Epidermal melanocyte (primary cell): ENCODE data around the gene SAG.

Source experiments
- DNase-seq: peaks from one replicate; pipeline ENCODE4 v3.0.0; 2011; ENCODE audit warnings: low spot score; ENCODE audit not compliant: insufficient read length

SAG gene

DNA sequence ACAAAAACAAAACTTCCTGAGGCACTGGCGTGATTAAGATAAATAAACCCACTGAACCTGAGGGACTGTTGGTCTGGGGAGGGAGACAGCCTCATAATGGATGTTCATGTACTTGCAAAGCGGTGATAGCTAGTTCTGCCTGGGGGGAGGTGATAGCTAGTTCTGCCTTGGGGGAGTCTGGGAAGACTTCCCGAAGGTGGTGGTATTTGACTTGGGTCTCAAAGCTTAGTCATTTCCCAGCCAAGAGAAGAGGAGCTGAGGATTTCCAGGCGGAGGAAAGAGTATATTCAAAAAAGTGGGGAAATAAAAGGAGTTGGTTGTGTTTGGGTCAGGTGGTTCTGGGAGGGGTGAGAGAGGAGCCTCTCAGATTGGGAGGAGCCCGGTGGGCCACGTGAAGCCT lies 71.4 kb downstream of the SAG start:
- no peak for DNase-seq

DNA sequence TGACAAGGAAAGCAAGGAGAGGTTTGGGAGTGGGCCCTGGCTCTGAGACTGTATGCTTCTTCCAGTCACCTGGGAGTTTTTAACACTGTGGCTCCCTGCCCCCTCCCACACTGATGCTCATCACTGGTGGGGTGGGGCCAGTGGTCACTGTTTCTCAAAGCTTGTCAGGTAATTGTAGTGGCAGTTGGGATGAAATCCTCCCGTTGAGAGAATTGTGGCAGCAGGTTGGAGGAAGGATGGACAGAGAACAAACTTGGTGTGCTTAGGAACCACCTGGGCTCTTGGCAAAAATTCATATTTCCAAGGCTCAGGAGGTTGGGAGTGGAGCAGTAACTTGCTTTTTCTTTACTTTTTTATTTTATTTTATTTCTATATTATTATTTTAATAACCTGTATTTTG lies 71.8 kb downstream of the SAG start:
- no peak for DNase-seq

DNA sequence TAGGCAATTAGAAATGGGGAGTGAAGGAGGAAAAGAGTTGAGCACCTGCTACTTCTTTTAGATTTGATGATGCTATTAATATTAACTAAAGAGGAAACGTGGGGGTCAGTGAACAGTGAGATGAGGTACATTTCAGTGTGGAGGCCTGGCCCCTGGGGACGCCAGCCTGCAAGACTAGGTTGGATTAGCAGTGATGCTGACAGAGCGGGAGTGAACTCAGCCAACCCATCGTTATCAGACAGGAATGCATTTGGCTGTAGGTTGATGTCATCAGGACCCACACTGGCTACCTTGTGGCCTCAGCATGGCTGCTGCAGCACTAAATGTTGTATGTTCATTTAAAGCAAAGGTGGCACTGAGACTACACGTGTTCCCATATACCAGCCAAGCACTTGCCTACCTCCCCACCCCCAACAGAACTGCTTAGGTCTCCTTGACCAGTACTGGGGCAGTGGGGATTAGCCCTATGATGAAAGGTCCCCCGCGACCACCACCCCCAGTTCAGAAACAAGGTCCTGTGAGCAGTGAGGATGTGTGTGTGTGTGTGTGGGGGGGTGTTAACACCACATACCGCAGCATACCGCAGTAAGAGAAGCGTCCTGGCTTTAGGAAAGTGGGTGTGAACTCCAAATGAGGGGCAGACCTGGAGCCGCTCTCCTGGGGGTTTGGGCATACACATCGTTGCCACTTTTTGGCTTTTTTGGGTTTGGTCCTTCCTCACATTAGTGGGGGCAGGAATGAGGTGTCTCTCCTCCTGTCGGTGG lies 72.7 kb downstream of the SAG start:
- no peak for DNase-seq

DNA sequence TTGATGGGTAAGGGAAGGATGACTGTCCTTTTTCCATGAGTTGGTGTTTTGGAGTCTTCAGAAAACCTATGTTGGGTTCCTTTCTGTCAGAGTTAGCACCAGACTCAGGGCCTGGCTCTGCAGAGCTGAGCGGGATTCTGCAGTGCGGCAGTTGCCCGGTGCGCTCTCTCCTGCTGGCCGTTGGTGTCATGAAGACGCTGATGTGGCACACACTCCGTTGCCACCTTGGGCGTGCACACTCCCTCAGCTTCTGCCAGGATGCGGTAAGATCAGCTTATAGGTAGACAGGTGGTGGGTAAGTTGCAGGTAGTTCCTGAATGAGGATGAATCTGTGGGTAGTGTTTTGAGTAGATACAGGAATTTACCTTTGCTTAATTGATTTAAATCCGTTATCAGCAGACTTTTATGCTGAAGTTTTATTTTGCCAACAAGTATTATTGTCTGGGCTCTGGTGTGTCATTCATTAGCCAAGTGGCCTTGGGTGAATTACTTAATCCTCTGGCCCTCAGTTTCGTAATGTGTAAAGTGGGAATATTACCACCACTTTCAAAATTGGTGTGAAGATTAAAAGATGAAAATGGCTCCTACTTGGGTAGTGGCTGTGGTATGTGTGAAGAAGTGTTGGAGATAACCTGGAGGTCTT lies 73.5 kb downstream of the SAG start:
- DNase-seq, result no peak

DNA sequence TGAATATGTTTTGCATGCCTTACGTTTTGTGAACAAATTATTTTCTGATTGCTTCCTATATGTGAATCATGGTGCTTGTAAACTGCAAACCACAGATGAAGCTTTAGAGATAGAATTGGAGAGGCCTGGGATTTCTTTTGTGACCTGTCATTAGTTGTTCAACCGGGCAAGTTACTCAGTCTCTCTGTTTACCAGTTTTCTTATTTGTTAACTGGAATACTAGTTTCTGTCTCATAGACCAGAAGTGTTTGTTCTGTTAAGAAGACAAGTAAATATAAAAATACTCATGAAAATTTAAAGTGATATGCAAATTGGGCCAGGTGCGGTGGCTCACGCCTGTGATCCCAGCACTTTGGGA lies 74.0 kb downstream of the SAG start:
- DNase-seq, result no peak

DNA sequence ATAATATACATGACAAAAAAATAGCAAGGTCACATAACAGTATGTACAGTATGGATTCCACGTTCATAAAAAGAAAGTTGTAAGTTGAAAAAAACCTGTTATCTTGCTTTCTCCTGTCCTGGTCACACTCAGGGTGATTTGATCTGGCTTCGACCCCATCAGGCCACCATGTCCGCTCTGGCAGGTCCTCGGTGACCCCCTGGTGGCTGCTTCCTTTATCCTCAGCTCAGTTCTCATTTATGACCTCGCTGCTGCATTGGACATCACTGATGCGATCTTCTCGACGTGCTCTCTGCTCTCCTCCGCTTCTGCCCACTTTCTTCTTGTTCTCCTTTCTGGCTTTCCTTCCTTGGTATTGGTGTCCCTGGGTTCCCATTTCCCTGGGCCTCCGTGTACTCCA lies 76.4 kb downstream of the SAG start:
- DNase-seq, result no peak

DNA sequence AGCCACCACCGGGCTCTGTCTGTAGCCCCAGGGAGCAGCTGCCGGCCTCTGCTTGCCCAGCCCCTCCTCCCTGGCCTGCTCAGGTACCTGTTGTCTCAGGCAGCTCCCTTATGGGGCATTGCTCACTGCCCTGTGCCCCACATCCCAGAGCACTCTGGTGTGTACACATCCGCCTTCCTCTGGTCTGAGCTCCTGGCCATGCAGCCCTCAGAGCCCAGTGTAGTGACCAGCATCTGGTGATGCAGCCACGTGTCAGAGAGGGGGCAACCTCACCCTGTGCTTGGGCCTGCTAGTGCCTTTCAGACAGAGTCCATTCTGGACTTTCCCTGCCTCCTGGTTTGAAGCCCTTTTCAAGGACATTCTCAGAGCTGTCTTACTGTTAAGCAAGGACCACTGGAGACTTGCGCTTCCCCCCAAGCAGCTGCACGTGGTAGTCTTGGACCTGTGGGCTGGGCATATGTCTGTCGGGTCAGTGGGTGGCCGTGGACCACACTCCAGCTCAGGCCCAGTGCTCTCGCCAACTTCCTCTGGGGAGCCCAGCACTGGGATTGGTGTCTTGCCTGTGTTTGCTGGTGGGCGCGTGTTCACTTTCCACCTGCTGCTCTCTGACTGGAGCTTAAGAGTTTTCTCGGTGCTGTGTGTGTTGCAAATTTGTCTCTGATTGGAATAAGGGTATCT lies 77.3 kb downstream of the SAG start:
- DNase-seq, result no peak

DNA sequence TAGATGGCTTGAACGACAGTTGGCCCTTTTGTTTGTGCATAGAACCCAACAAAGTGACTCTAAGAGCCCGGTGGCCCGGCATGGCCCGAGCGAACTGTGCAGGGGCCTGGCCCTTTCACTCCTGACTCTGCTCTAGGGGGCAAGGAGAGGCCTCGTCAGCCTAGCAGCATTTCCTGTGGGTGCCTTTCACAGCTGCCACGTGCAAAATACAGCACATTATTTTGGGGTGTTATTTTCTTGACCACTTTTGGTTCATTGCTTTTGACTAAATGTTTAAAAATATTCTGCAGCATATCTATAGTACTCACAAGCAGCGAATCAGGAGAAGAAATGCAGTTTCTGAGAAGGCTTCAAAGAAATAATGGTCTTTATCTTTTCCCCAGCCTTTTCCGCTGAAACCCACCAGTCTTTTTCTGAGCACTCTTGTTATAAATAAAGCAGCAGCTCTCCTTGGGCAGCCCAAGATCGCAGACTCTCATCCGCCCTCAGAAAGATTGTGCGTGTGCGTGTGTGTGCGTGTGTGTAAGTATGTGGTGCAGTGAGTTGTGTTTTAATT lies 78.0 kb downstream of the SAG start:
- DNase-seq, result no peak

DNA sequence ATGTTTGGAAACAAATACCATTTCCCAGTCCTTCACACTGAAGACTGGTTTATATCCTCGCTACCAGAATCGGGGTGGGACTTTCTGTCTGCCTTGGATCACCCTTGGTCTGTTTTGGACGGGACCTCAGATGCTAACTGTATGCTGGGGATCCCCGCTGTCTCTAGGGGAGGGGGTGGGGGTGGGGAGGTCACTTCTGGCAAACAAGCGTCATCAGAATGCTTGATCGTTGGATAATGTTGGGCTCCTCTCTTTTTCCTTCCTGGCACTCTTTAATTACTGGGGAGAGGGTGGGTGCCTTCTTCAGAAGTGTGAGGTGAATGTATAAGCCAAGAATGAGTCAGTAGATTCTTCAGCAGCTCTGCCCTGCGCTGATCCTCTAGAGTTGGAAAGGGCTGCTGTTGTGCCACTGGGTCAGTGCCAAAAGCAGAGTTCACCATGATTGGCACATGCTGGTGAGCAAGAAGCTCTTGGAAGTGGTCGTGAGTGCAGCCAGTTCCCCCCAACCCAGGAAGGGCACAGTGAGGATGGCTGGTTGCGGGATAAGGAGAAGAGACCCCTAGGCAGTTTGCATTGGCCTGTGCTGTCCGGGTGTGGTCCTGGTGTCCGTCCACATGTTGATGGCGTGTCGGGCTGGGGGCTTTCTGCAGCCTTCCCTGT lies 78.9 kb downstream of the SAG start:
- no peak for DNase-seq

DNA sequence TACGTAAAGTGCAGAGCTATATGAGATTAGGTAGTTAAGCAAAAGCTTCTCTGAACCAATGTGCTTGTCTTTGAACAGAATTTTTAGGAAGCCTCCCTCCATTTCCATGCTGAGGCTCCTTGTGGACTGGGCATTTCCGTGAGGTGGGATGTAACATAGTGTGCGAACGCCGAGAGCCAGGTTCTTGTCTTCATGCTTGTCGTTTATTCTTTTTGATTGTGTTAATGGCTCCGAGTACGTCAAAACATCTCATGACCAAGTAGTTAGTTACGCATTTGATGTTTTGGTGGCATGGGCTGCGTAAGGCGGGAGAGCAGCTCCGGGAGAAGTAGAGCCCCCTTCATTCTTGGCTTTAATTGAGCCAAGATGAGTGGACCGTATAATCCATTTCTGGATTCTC lies 79.6 kb downstream of the SAG start:
- no peak for DNase-seq

DNA sequence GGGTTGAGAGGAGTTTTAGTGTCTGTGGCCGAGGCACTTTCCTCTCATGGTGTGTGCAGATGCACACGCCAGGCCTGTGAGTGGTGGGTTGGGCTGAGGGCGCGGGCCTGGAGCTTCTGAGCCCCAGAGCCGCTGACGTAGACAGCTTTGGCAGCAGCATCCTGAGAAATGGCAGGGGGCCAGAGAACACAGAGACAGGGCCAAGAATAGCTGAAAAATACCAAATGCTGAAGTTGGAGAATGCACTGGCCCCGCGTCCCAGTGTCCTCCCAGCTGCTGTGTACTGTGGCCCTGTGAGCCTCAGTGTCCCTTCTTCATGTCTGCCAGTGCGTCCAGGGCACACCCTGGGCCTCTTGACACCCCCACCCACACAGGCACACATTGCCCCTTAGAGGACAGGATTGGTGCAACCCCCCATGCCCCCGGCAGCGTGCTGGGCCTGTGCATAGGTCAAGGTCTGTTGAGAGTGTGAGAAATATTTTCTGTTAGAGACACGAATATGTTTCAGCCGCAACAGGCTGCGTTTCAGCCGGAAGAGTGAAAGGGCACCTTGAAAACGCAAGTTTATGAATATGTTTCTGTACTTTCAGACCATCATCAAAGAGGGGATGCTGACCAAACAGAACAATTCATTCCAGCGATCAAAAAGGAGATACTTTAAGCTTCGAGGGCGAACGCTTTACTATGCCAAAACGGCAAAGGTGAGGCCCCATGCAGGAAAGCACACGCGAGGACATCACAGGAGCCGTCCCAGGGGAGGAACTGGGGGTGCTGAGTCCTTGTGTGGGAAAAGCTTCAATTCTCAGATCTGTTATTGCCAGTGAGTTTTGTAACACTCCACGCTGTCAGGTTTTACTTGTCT lies 80.3 kb downstream of the SAG start:
- DNase-seq, result peak; percentile 54

DNA sequence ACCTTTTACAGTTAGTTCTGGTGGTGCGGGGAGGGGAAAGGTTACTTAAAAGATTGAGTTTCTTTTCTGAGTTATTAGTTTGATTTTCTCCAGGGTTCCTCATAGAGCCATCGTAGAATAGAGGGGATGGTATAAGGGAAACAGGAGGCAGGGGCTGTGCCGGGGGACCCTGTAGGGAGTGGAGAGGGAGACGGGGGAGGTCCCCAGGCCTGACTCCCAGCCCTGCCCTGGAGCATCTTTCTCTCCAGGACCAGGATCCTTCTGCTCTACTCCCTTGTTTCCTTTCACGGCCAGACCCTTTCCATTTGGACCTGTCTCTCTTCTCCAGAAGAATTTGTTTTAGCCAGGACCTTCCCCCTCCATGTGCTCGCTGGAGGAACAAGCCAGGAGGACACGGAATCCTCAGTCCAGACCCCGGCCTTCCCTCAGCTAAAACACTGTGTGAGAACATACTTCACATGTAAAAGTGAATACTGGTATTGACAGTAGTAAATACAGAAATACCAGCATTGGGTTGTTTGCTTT lies 82.0 kb downstream of the SAG start:
- DNase-seq, result no peak

DNA sequence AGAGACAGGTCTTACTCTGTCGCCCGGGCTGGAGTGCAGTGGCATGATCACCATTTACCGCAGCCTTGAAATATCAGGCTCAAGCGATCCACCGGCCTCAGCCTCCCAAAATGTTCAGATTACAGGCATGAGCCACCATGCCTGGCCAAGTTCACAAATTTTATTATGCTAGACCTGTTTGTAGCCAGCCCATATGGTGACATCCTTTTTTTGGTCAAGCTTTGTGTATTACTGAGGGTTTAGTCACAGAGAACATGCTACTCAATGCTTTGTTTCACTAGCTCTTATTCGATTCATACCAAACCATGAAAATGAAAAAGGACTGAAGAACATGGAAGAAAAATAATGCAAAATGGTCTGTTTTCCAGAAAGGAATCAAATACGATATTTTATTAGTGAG lies 88.1 kb downstream of the SAG start:
- no peak for DNase-seq
